ENCODE data around the gene SLC4A5. TPM values are rescaled to one million over a fixed set of nuclear protein-coding genes. Genes with fewer than 3 reads are reported as not detected.

Gene SLC4A5
- total and polyA plus RNA-seq, 2 of the 8 experiments (the other 6 are each of a cell fraction or from before 2014, with no cell fraction given): 0.42 to 0.52 TPM

- Histone ChIP-seq H3K4me2 (ENCODE audit: insufficient read depth in 1 of 2, low read depth in 2 of 2, low read length in 2 of 2) (no peak overlapping the region), H3K4me3 (ENCODE audit: extremely low read depth in 1 of 4, insufficient read depth in 2 of 4, low read depth in 3 of 4, low read length in 4 of 4) (no peak overlapping the region), H3K9me3 (ENCODE audit: insufficient read depth in 2 of 2, low read depth in 1 of 2, low read length in 1 of 2) (no peaks in the 10 kb centered on the region), H3K27me3 (replicated peaks in 1 of 4; ENCODE audit: control insufficient read depth in 3 of 4, extremely low read depth in 1 of 4, insufficient read depth in 3 of 4, low read length in 3 of 4) (no peaks in the 10 kb centered on the region), H3K4ac (replicated peaks; ENCODE audit: insufficient read length, low read depth, low read length) (no peak overlapping the region), H3K36me3 (ENCODE audit: control insufficient read depth in 2 of 4, insufficient read depth in 4 of 4, low read length in 3 of 4) (no peaks in the 10 kb centered on the region), H4K8ac (ENCODE audit: extremely low read depth, insufficient read depth, low read length) (no peak overlapping the region), H4K5ac (ENCODE audit: insufficient read length, low read depth, low read length) (no peak overlapping the region), H3K27ac (ENCODE audit: low read depth, low read length) (no peak overlapping the region), H3K79me2 (ENCODE audit: control insufficient read depth in 1 of 2, insufficient read depth in 2 of 2, low read length in 2 of 2) (no peaks in the 10 kb centered on the region), H2AFZ (ENCODE audit: low read length) (no peak overlapping the region), H4K91ac (replicated peaks; ENCODE audit: insufficient read length, low read length) (no peak overlapping the region), H2BK12ac (ENCODE audit: low read depth, low read length) (no peak overlapping the region), H3K56ac (replicated peaks; ENCODE audit: insufficient read length, low read depth, low read length) (no peak overlapping the region), H3K79me1 (ENCODE audit: low read depth, low read length) (no peaks in the 10 kb centered on the region), H2BK5ac (ENCODE audit: low read depth, low read length) (no peak overlapping the region), H2BK20ac (ENCODE audit: low read length) (no peak overlapping the region), H2BK120ac (replicated peaks; ENCODE audit: low read depth, low read length) (no peak overlapping the region), H3K14ac (ENCODE audit: insufficient read length) (no peak overlapping the region), H3K9ac (replicated peaks in 1 of 4; ENCODE audit: extremely low read depth in 1 of 4, low read depth in 3 of 4, low read length in 3 of 4) (no peak overlapping the region), H3K18ac (ENCODE audit: extremely low read depth, low read length) (no peak overlapping the region), H3K4me1 (replicated peaks in 1 of 4; ENCODE audit: control insufficient read depth in 3 of 4, insufficient read depth in 4 of 4, low read length in 3 of 4) (no peaks in the 10 kb centered on the region), H2AK5ac (ENCODE audit: low read depth, low read length) (no peak overlapping the region), H3K23ac (ENCODE audit: insufficient read length) (no peak overlapping the region), H2BK15ac (ENCODE audit: low read length) (no peak overlapping the region), H4K20me1 (replicated peaks in 1 of 2; ENCODE audit: control insufficient read depth in 1 of 2, insufficient read depth in 2 of 2, low read length in 2 of 2) (no peaks in the 10 kb centered on the region), H3K23me2 (ENCODE audit: low read depth, low read length) (no peaks in the 10 kb centered on the region)
- no peak for FAIRE-seq
- 89% methylated on average over 10 of the region's 10 CpGs; no CpG with 5 or more reads in 1 of the 2 experiments for WGBS, 2 experiments (ENCODE audit: extremely low coverage in 1 of 2, insufficient coverage in 1 of 2, insufficient read length in 1 of 2, insufficient replicate concordance in 2 of 2, low coverage in 1 of 2, low lambda C conversion rate in 2 of 2, missing lambda C conversion rate in 1 of 2)
- DNase-seq (ENCODE audit: low read depth in 1 of 2, low spot score in 2 of 2): no peak
- POLR2A ChIA-PET (ENCODE audit: partially characterized antibody): interaction anchor here (0.7 to 1.3 kb wide), 2 partner anchors 9 to 11 kb away, joined by 3 to 4 read pairs; no protein-coding TSS in a partner anchor
- CTCF ChIA-PET (ENCODE audit: partially characterized antibody): interaction anchor here (1.0 to 1.7 kb wide), 3 partner anchors 9 to 32 kb away, joined by 3 to 5 read pairs (median 4); no protein-coding TSS in a partner anchor
- TF ChIP-seq HDAC6 (IDR thresholded peaks at IDR 0.05; ENCODE audit: low read depth, low read length): no peak
- TF ChIP-seq CTBP2 (IDR thresholded peaks at IDR 0.05; ENCODE audit: borderline replicate concordance, insufficient read depth, insufficient read length, low read length): no peak
- TF ChIP-seq POLR2A (IDR thresholded peaks at IDR 0.05; ENCODE audit: control extremely low read depth in 1 of 2, low read depth in 2 of 2, low read length in 2 of 2): no peak
- TF ChIP-seq, protein P1, sequence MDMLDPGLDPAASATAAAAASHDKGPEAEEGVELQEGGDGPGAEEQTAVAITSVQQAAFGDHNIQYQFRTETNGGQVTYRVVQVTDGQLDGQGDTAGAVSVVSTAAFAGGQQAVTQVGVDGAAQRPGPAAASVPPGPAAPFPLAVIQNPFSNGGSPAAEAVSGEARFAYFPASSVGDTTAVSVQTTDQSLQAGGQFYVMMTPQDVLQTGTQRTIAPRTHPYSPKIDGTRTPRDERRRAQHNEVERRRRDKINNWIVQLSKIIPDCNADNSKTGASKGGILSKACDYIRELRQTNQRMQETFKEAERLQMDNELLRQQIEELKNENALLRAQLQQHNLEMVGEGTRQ (IDR thresholded peaks at IDR 0.05; ENCODE audit: low read length): no peak
- no peak for TF ChIP-seq SIX5 (IDR thresholded peaks at IDR 0.05; ENCODE audit: low read depth, low read length)
- no peak for TF ChIP-seq BACH1 (IDR thresholded peaks at IDR 0.05; ENCODE audit: low read length)
These were observed 61.9 kb downstream of the SLC4A5 start for GRCh38 chr2:74281141-74281975.

Measured in H1 (cell line).